Adrenal gland (tissue), 12 donors: Measurements from ENCODE around the gene CNGB1. TPM values are rescaled to one million over a fixed set of nuclear protein-coding genes. Genes with fewer than 3 reads are reported as not detected.

Source experiments
- DNase-seq, 7 donors: peaks; one replicate each; pipeline ENCODE4 v3.0.0-alpha.2; 2019 to 2020
- H3K27ac ChIP-seq, 5 donors: fragments of 200-600 bp; sonication (generic) in 4 of 5; 1 replicate in 3 of 5; 2 replicates in 2 of 5; pipeline versions ENCODE4 v1.5.1 to v1.8.0; 2016 to 2020; ENCODE audit warnings: mild to moderate bottlenecking in 1 of 5
- H3K27me3 ChIP-seq: fragments of 200-600 bp; 2 replicates; pipeline ENCODE4 v1.8.0; 2021
- H3K36me3 ChIP-seq, 2 donors: fragments of 200-600 bp; replicated peaks in 1 of 2; 1 replicate in 1 of 2; 2 replicates in 1 of 2; pipeline versions ENCODE4 v1.5.1 to v1.8.0; 2018 to 2022
- H3K4me1 ChIP-seq, 2 donors: fragments of 200-600 bp; replicated peaks in 1 of 2; 1 replicate in 1 of 2; 2 replicates in 1 of 2; pipeline versions ENCODE4 v1.5.1 to v1.8.0; 2018 to 2021
- H3K4me3 ChIP-seq, 4 donors: fragments of 200-600 bp; sonication (generic) in 3 of 4; one replicate each; pipeline ENCODE4 v1.5.1; 2016 to 2018
- H3K9me3 ChIP-seq, 3 donors: fragments of 200-600 bp; sonication (generic) in 1 of 3; replicated peaks in 1 of 3; 1 replicate in 2 of 3; 2 replicates in 1 of 3; pipeline versions ENCODE4 v1.5.1 to v1.8.0; 2016 to 2021
- CTCF ChIP-seq, 6 experiments: fragments of 450-650 bp in 4 of 6; fragments of 200-600 bp in 2 of 6; sonication (generic) in 1 of 6; IDR thresholded peaks; 1 replicate in 5 of 6; 2 replicates in 1 of 6; pipeline versions ENCODE4 v1.5.1 to v1.8.0; 2016 to 2021; ENCODE audit warnings: antibody characterized with exemption in 6 of 6, mild to moderate bottlenecking in 2 of 6, moderate library complexity in 1 of 6
- POLR2A ChIP-seq, 2 donors: fragments of 450-650 bp; IDR thresholded peaks; one replicate each; pipeline ENCODE4 v1.6.1; 2017; ENCODE audit warnings: antibody characterized with exemption in 2 of 2, mild to moderate bottlenecking in 2 of 2, moderate library complexity in 1 of 2
- WGBS, 4 donors: extraction: QIAGEN DNeasy Blood & Tissue Kit in 2 of 4; methylation state at CpG; one replicate each; pipeline versions ENCODE4 v1.1.5 to v1.1.7; 2013 to 2017; 5-methylcytosine and 5-hydroxymethylcytosine counted together
- intact Hi-C, 2 donors: fragments of 100-400 bp; cut with DNase I; formaldehyde crosslinking; loops; one replicate each; pipeline versions ENCODE4 v1.14.1 to v1.15.0; 2022 to 2023
- polyA plus RNA-seq, 3 donors: library from polyadenylated mRNA; stranded (reverse); fragments of 200-250 nt in 2 of 3; fragments of 350-450 nt in 1 of 3; fragmentation: Illumina TruSeq in 1 of 3; extraction: RNeasy Lipid Tissue Mini Kit (QIAGEN cat#74804) in 1 of 3; gene quantifications; one replicate each; pipeline ENCODE4 v1.2.3, GENCODE V29; 2013 to 2014
- total RNA-seq, 9 donors: library from RNA; depleted of rRNA in 4 of 9; stranded (reverse); fragments of >200 nt in 4 of 9; fragments of 120-200 nt in 1 of 9; fragmentation: NEBNext Ultra II Directional in 1 of 9; extraction: Animal tissue kit (Norgen Biotek cat#: 25700) in 1 of 9; gene quantifications; one replicate each; pipeline versions ENCODE4 v1.1.0 to v1.2.4, GENCODE V29; 2013 to 2023
- donor health status: healthy with polysubstance abuse.
- donor health status: Bipolar disorder and iron deficiency.
- donor health status: DM: yes; HTN: yes; CAD: no.
- donor health status: DM: no; HTN: no; CAD: no.
- donor health status: DM: no; HTN: no; CAD: no.
- donor health status: DM: yes; HTN: yes; CAD: no.

The CNGB1 gene
- total and polyA plus RNA-seq, 12 donors, result 0.67 to 2.4 (median 1.5) TPM; not detected in 5

- no peak for TF ChIP-seq POLR2A (IDR thresholded peaks at IDR 0.05)
- no peak for TF ChIP-seq CTCF (IDR thresholded peaks at IDR 0.05)
- Histone ChIP-seq H3K4me3 (no peak overlapping the region), H3K27ac (no peak overlapping the region), H3K27me3 (no peaks in the 10 kb centered on the region), H3K9me3 (no peaks in the 10 kb centered on the region), H3K4me1 (peaks cover 0 to 4% of the 10 kb centered on the region in 2 donors), H3K36me3 (no peaks in the 10 kb centered on the region)
- intact Hi-C loops, result no loop called here
- WGBS, 4 donors, result 61 to 81% (median 70%) methylated on average over 5 of the region's 5 CpGs
- DNase-seq, result no peak
Observed at GRCh38 chr16:57834936-57835335, 136.0 kb downstream of the CNGB1 start.

Other genes starting within 250 kb of the CNGB1 start
- gene KATNB1, start 235.4 kb downstream of the CNGB1 start, total RNA-seq, result 10 to 100 TPM; 17.9 to 85.6 (median 22.2) TPM
- 10 to 100 TPM; 12.9 to 19.9 (median 19.1) TPM for gene KATNB1, start 235.4 kb downstream of the CNGB1 start, polyA plus RNA-seq
- 100 to 1,000 TPM in 1 of 9 donors, 10 to 100 TPM in 8; 17.2 to 100 (median 59.4) TPM for gene KIFC3, start 168.6 kb downstream of the CNGB1 start, total RNA-seq
- 100 to 1,000 TPM in 1 of 3 donors, 10 to 100 TPM in 2; 15.5 to 130 (median 71.7) TPM for gene KIFC3, start 168.6 kb downstream of the CNGB1 start, polyA plus RNA-seq
- gene ZNF319, start 29.5 kb upstream of the CNGB1 start, total RNA-seq, result 10 to 100 TPM in 6 of 9 donors, 1 to 10 TPM in 3; 2.3 to 17.9 (median 10.5) TPM
- 1 to 10 TPM; 3.2 to 5.0 (median 3.3) TPM for gene ZNF319, start 29.5 kb upstream of the CNGB1 start, polyA plus RNA-seq
- 100 to 1,000 TPM in 1 of 9 donors, 10 to 100 TPM in 8; 38.7 to 273 (median 54.3) TPM for gene USB1, start 30.3 kb upstream of the CNGB1 start, total RNA-seq
- 10 to 100 TPM; 26.9 to 38.6 (median 37.2) TPM for gene USB1, start 30.3 kb upstream of the CNGB1 start, polyA plus RNA-seq
- 10 to 100 TPM in 3 of 9 donors, 1 to 10 TPM in 6; 5.3 to 11.4 (median 7.3) TPM for gene MMP15, start 54.6 kb upstream of the CNGB1 start, total RNA-seq
- gene MMP15, start 54.6 kb upstream of the CNGB1 start, polyA plus RNA-seq, result 1 to 10 TPM; 2.5 to 8.6 (median 7.0) TPM
- 10 to 100 TPM; 18.6 to 73.3 (median 38.8) TPM for gene CFAP20, start 158.3 kb upstream of the CNGB1 start, total RNA-seq
- 10 to 100 TPM; 17.1 to 62.5 (median 18.4) TPM for gene CFAP20, start 158.3 kb upstream of the CNGB1 start, polyA plus RNA-seq
- 10 to 100 TPM; 18.0 to 76.3 (median 41.1) TPM for gene CSNK2A2, start 227.0 kb upstream of the CNGB1 start, total RNA-seq
- gene CSNK2A2, start 227.0 kb upstream of the CNGB1 start, polyA plus RNA-seq, result 10 to 100 TPM; 29.3 to 44.1 (median 34.3) TPM